Amniotic stem cell (primary cell): ENCODE measurements around the gene NSF.
A peak's percentile ranks its signal among the peaks of the same experiment; 100 is the strongest.

ENCODE experiments used
- DNase-seq: peaks from one replicate; lab custom pipeline; 2025; lab: John Stamatoyannopoulos, UW

NSF gene

GRCh38 chr17:46717999-46718398, 127.5 kb downstream of the NSF start:
- DNase-seq, result no peak

GRCh38 chr17:46719891-46720290, 129.4 kb downstream of the NSF start:
- DNase-seq, result no peak

- no peak for DNase-seq
Observed at GRCh38 chr17:46720408-46720807, 129.9 kb downstream of the NSF start.

GRCh38 chr17:46722662-46723285, 132.3 kb downstream of the NSF start:
- DNase-seq, result no peak

GRCh38 chr17:46726206-46726605, 135.7 kb downstream of the NSF start:
- DNase-seq, result no peak

GRCh38 chr17:46727572-46728348, 137.3 kb downstream of the NSF start:
- no peak for DNase-seq

GRCh38 chr17:46730026-46730425, 139.6 kb downstream of the NSF start:
- no peak for DNase-seq

- DNase-seq, result no peak
Observed at GRCh38 chr17:46730679-46731078, 140.2 kb downstream of the NSF start.

GRCh38 chr17:46732160-46732559, 141.7 kb downstream of the NSF start:
- no peak for DNase-seq

GRCh38 chr17:46732754-46733398, 142.4 kb downstream of the NSF start:
- DNase-seq, result no peak

- no peak for DNase-seq
Observed at GRCh38 chr17:46733837-46734475, 143.5 kb downstream of the NSF start.

GRCh38 chr17:46736100-46736499, 145.6 kb downstream of the NSF start:
- no peak for DNase-seq

GRCh38 chr17:46737326-46737725, 146.9 kb downstream of the NSF start:
- no peak for DNase-seq

GRCh38 chr17:46738544-46738943, 148.1 kb downstream of the NSF start:
- DNase-seq, result no peak

- no peak for DNase-seq
Observed at GRCh38 chr17:46739982-46740381, 149.5 kb downstream of the NSF start.

GRCh38 chr17:46741122-46741730, 150.8 kb downstream of the NSF start:
- DNase-seq, result no peak

GRCh38 chr17:46742565-46743270, 152.2 kb downstream of the NSF start:
- peak; percentile 51 for DNase-seq

- no peak for DNase-seq
Observed at GRCh38 chr17:46744441-46744840, 154.0 kb downstream of the NSF start.

GRCh38 chr17:46745376-46745775, 154.9 kb downstream of the NSF start:
- DNase-seq, result no peak

- DNase-seq, result no peak
Observed at GRCh38 chr17:46751425-46751824, 161.0 kb downstream of the NSF start.

- no peak for DNase-seq
Observed at GRCh38 chr17:46753776-46754175, 163.3 kb downstream of the NSF start.
